H1 (cell line): ENCODE results near the gene COL27A1. TPM values are rescaled to one million over a fixed set of nuclear protein-coding genes. Genes with fewer than 3 reads are reported as not detected.
A peak's percentile ranks its signal among the peaks of the same experiment; 100 is the strongest.

Experiments used
- CTCF ChIA-PET: fragments of 300-600 bp; sonication (Branson Sonifier 250); formaldehyde crosslinking; loops from one replicate; lab custom pipeline; 2021; ENCODE audit not compliant: partially characterized antibody; lab: Charles Lee
- POLR2A ChIA-PET: fragments of 300-600 bp; sonication (Branson Sonifier 250); formaldehyde crosslinking; loops from one replicate; lab custom pipeline; 2021; ENCODE audit warnings: inconsistent platforms; ENCODE audit not compliant: partially characterized antibody; lab: Charles Lee
- DNase-seq, 2 experiments: peaks; one replicate each; pipeline versions ENCODE4 v3.0.0 to v3.0.0-alpha.2; 2010 to 2022; ENCODE audit warnings: low spot score in 2 of 2, low read depth in 1 of 2, mixed read lengths in 1 of 2
- FAIRE-seq: peaks from 2 replicates; lab custom pipeline; 2011; peaks lifted over from hg19 to GRCh38; lab: Jason Lieb, UNC
- H2AFZ ChIP-seq: 2 replicates; pipeline ENCODE4 v1.8.1; 2012; ENCODE audit warnings: low read length, inconsistent platforms
- H2AK5ac ChIP-seq: 2 replicates; pipeline ENCODE4 v1.6.1; 2013; ENCODE audit warnings: low read depth, low read length
- H2BK120ac ChIP-seq: replicated peaks from 2 replicates; pipeline ENCODE3; 2013; ENCODE audit warnings: low read depth, low read length, inconsistent platforms
- H2BK12ac ChIP-seq: 2 replicates; pipeline ENCODE4 v1.6.1; 2013; ENCODE audit warnings: low read depth, low read length
- H2BK15ac ChIP-seq: 2 replicates; pipeline ENCODE4 v1.6.1; 2013; ENCODE audit warnings: low read length
- H2BK20ac ChIP-seq: 2 replicates; pipeline ENCODE4 v1.6.1; 2013; ENCODE audit warnings: low read length
- H2BK5ac ChIP-seq: 2 replicates; pipeline ENCODE4 v1.6.1; 2013; ENCODE audit warnings: low read depth, low read length
- H3K14ac ChIP-seq: 2 replicates; pipeline ENCODE4 v1.6.1; 2013; ENCODE audit warnings: inconsistent platforms; ENCODE audit not compliant: insufficient read length
- H3K18ac ChIP-seq: 2 replicates; pipeline ENCODE4 v1.6.1; 2013; ENCODE audit warnings: low read length; ENCODE audit errors: extremely low read depth
- H3K23ac ChIP-seq: 2 replicates; pipeline ENCODE4 v1.6.1; 2013; ENCODE audit warnings: inconsistent platforms; ENCODE audit not compliant: insufficient read length
- H3K23me2 ChIP-seq: 2 replicates; pipeline ENCODE4 v1.6.1; 2013; ENCODE audit warnings: low read depth, low read length
- H3K27ac ChIP-seq: 2 replicates; pipeline ENCODE4 v1.6.1; 2011; ENCODE audit warnings: low read depth, low read length, inconsistent platforms
- H3K27me3 ChIP-seq, 4 experiments: replicated peaks in 1 of 4; 1 replicate in 1 of 4; 2 replicates in 3 of 4; pipeline versions ENCODE4 v1.6.1 to v1.8.1; 2011 to 2013; ENCODE audit warnings: low read length in 3 of 4, mild to moderate bottlenecking in 3 of 4, inconsistent platforms in 2 of 4, mixed read lengths in 2 of 4, moderate library complexity in 1 of 4; ENCODE audit not compliant: control insufficient read depth in 3 of 4, insufficient read depth in 3 of 4; ENCODE audit errors: extremely low read depth in 1 of 4
- H3K36me3 ChIP-seq, 4 experiments: 2 replicates each; pipeline versions ENCODE4 v1.6.1 to v1.8.1; 2011 to 2013; ENCODE audit warnings: mild to moderate bottlenecking in 4 of 4, low read length in 3 of 4, moderate library complexity in 2 of 4, control low read depth in 1 of 4, inconsistent platforms in 1 of 4; ENCODE audit not compliant: insufficient read depth in 4 of 4, control insufficient read depth in 2 of 4
- H3K4ac ChIP-seq: replicated peaks from 2 replicates; pipeline ENCODE3; 2013; ENCODE audit warnings: low read length, low read depth, mixed read lengths, inconsistent platforms; ENCODE audit not compliant: insufficient read length
- H3K4me1 ChIP-seq, 4 experiments: replicated peaks in 1 of 4; 1 replicate in 1 of 4; 2 replicates in 3 of 4; pipeline versions ENCODE4 v1.6.1 to v1.8.1; 2011 to 2013; ENCODE audit warnings: low read length in 3 of 4, inconsistent platforms in 2 of 4, mixed read lengths in 1 of 4; ENCODE audit not compliant: insufficient read depth in 4 of 4, control insufficient read depth in 3 of 4
- H3K4me2 ChIP-seq, 2 experiments: 2 replicates each; pipeline versions ENCODE4 v1.6.1 to v1.8.1; 2011 to 2013; ENCODE audit warnings: low read depth in 2 of 2, low read length in 2 of 2, control low read depth in 1 of 2, inconsistent platforms in 1 of 2, mild to moderate bottlenecking in 1 of 2; ENCODE audit not compliant: insufficient read depth in 1 of 2
- H3K4me3 ChIP-seq, 4 experiments: fragments of 200-600, 300-600 bp in 1 of 4; sonication (generic), shearing (Covaris generic), sonication (Bioruptor Twin) in 1 of 4; 2 replicates each; pipeline versions ENCODE4 v1.5.1 to v1.8.1; 2011 to 2016; ENCODE audit warnings: low read length in 4 of 4, low read depth in 3 of 4, control low read depth in 2 of 4, inconsistent platforms in 2 of 4, mild to moderate bottlenecking in 2 of 4, mixed read lengths in 1 of 4, moderate library complexity in 1 of 4; ENCODE audit not compliant: insufficient read depth in 2 of 4; ENCODE audit errors: extremely low read depth in 1 of 4
- H3K56ac ChIP-seq: replicated peaks from 2 replicates; pipeline ENCODE3; 2013; ENCODE audit warnings: low read depth, mild to moderate bottlenecking, mixed read lengths, low read length, inconsistent platforms; ENCODE audit not compliant: insufficient read length
- H3K79me1 ChIP-seq: 2 replicates; pipeline ENCODE4 v1.6.1; 2013; ENCODE audit warnings: low read depth, low read length, control low read depth
- H3K79me2 ChIP-seq, 2 experiments: 2 replicates each; pipeline versions ENCODE4 v1.6.1 to v1.8.1; 2012 to 2013; ENCODE audit warnings: low read length in 2 of 2, mild to moderate bottlenecking in 2 of 2, inconsistent platforms in 1 of 2; ENCODE audit not compliant: insufficient read depth in 2 of 2, control insufficient read depth in 1 of 2
- H3K9ac ChIP-seq, 4 experiments: replicated peaks in 1 of 4; 1 replicate in 1 of 4; 2 replicates in 3 of 4; pipeline versions ENCODE4 v1.6.1 to v1.8.1; 2011 to 2013; ENCODE audit warnings: low read depth in 3 of 4, low read length in 3 of 4, control low read depth in 2 of 4, mild to moderate bottlenecking in 2 of 4, moderate library complexity in 2 of 4, inconsistent platforms in 1 of 4; ENCODE audit errors: extremely low read depth in 1 of 4
- H3K9me3 ChIP-seq, 2 experiments: 2 replicates each; pipeline versions ENCODE4 v1.6.1 to v1.8.1; 2012 to 2013; ENCODE audit warnings: mild to moderate bottlenecking in 2 of 2, moderate library complexity in 2 of 2, control low read depth in 1 of 2, inconsistent platforms in 1 of 2, low read depth in 1 of 2, low read length in 1 of 2, mixed read lengths in 1 of 2; ENCODE audit not compliant: insufficient read depth in 2 of 2
- H4K20me1 ChIP-seq, 2 experiments: replicated peaks in 1 of 2; 2 replicates each; pipeline versions ENCODE3 to v1.8.1; 2011 to 2013; ENCODE audit warnings: inconsistent platforms in 2 of 2, low read length in 2 of 2, mild to moderate bottlenecking in 1 of 2; ENCODE audit not compliant: insufficient read depth in 2 of 2, control insufficient read depth in 1 of 2
- H4K5ac ChIP-seq: 2 replicates; pipeline ENCODE4 v1.6.1; 2013; ENCODE audit warnings: low read length, low read depth, mixed read lengths, inconsistent platforms; ENCODE audit not compliant: insufficient read length
- H4K8ac ChIP-seq: 2 replicates; pipeline ENCODE4 v1.8.0; 2013; ENCODE audit warnings: mild to moderate bottlenecking, moderate library complexity, low read length, inconsistent platforms; ENCODE audit not compliant: insufficient read depth; ENCODE audit errors: extremely low read depth
- H4K91ac ChIP-seq: replicated peaks from 2 replicates; pipeline ENCODE3; 2013; ENCODE audit warnings: low read length, mixed read lengths, inconsistent platforms; ENCODE audit not compliant: insufficient read length
- BACH1 ChIP-seq: IDR thresholded peaks from 2 replicates; pipeline ENCODE4 v1.6.1; 2012; ENCODE audit warnings: low read length, improper control_type of control experiment
- EGR1 ChIP-seq: IDR thresholded peaks from 2 replicates; pipeline ENCODE4 v1.6.1; 2011; ENCODE audit warnings: low read depth, low read length, borderline replicate concordance
- NRF1 ChIP-seq: IDR thresholded peaks from 2 replicates; pipeline ENCODE4 v1.6.1; 2011; ENCODE audit warnings: mild to moderate bottlenecking, low read depth, low read length, improper control_type of control experiment
- RFX5 ChIP-seq: IDR thresholded peaks from 2 replicates; pipeline ENCODE4 v1.6.1; 2011; ENCODE audit warnings: low read depth, low read length, improper control_type of control experiment, borderline replicate concordance
- RXRA ChIP-seq: IDR thresholded peaks from 2 replicates; pipeline ENCODE4 v1.6.1; 2011; ENCODE audit warnings: low read depth, mild to moderate bottlenecking, low read length, moderate library complexity; ENCODE audit not compliant: insufficient read depth
- SIRT6 ChIP-seq: IDR thresholded peaks from one replicate; pipeline ENCODE4 v1.7.1; 2012; ENCODE audit warnings: low read length, inconsistent platforms
- SIX5 ChIP-seq: IDR thresholded peaks from 2 replicates; pipeline ENCODE4 v1.6.1; 2011; ENCODE audit warnings: mild to moderate bottlenecking, low read depth, low read length
- SP2 ChIP-seq: IDR thresholded peaks from 2 replicates; pipeline ENCODE4 v1.6.1; 2012; ENCODE audit warnings: mild to moderate bottlenecking, low read length, inconsistent platforms
- ZNF274 ChIP-seq: IDR thresholded peaks from 2 replicates; pipeline ENCODE4 v1.7.0; 2012; ENCODE audit warnings: low read length, borderline replicate concordance; ENCODE audit errors: extremely low read depth
- WGBS, 2 experiments: shearing (Covaris generic) in 1 of 2; methylation state at CpG; one replicate each; pipeline versions ENCODE4 v1.1.6 to v1.1.7; 2013 to 2015; ENCODE audit warnings: low lambda C conversion rate in 2 of 2, mixed read lengths in 2 of 2, inconsistent platforms in 1 of 2, low coverage in 1 of 2, missing lambda C conversion rate in 1 of 2; ENCODE audit not compliant: insufficient replicate concordance in 2 of 2, insufficient coverage in 1 of 2, insufficient read length in 1 of 2; ENCODE audit errors: extremely low coverage in 1 of 2, missing lambda C conversion rate in 1 of 2; 5-methylcytosine and 5-hydroxymethylcytosine counted together
- polyA plus RNA-seq, 7 experiments: library from polyadenylated mRNA; depleted of rRNA in 3 of 7; stranded (reverse) in 5 of 7; unstranded in 2 of 7; fragments of >200 nt in 5 of 7; fragments of 200-250 nt in 2 of 7; gene quantifications; 1 replicate in 5 of 7; 2 replicates in 1 of 7; 4 replicates in 1 of 7; pipeline versions ENCODE4 v1.2.1 to v1.2.3, GENCODE V29; 2011 to 2013; ENCODE audit warnings: missing spikeins in 2 of 7, mixed read lengths in 2 of 7
- total RNA-seq: library from RNA; stranded (reverse); fragmentation: NEBNext Ultra II Directional; extraction: Animal tissue kit (Norgen Biotek cat#: 25700); gene quantifications from 2 replicates; pipeline ENCODE4 v1.2.1, GENCODE V29; 2021

COL27A1 gene
- total and polyA plus RNA-seq, 2 of the 8 experiments (the other 6 are each of a cell fraction or from before 2014, with no cell fraction given): 15.1 to 22.8 TPM

DNA sequence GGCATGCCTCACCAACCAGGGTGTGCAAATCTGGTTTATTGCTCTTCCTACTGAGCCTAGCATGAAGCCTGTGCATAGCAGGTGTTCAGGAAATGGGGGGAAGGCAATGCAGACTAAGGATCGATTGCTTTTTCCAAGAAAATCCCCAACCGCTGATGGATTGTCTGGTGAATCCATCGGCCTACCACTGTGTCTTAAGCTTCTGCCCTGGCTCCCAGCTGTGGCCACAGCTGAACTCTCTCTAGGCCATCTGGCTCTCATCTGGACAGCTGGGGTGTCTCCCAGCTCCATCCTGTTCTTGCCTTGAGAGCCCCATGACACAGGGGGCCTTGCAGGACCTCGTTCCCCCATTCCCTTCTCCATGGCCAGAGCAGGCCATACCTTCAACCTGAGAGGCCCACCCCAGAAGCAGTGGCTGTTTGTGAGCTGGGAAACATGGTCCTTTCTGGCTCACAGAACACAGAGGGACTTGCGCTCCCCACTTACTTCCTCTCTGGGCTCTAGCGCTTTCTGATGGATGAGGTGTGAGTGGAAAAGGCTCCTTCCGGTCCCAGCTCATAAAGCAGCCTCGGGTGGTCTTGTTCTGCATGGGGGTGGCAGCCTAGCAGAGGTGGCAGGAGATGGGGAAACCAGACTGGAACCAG lies 41.8 kb downstream of the COL27A1 start:
- Histone ChIP-seq H2BK120ac (no peak overlapping the region), H3K9ac (no peak overlapping the region), H3K9me3 (no peaks in the 10 kb centered on the region), H3K56ac (no peak overlapping the region), H2BK5ac (no peak overlapping the region), H2BK12ac (no peak overlapping the region), H3K14ac (no peak overlapping the region), H3K4me3 (no peak overlapping the region), H4K8ac (no peak overlapping the region), H3K27ac (no peak overlapping the region), H3K27me3 (peaks cover 0 to 2% (median 0%) of the 10 kb centered on the region in 4 experiments; a peak in 1 of 7 replicates), H3K23ac (no peak overlapping the region), H3K36me3 (no peaks in the 10 kb centered on the region), H4K20me1 (peaks cover 2 to 8% of the 10 kb centered on the region in 2 experiments), H2AFZ (no peak overlapping the region), H3K79me1 (no peaks in the 10 kb centered on the region), H2BK15ac (no peak overlapping the region), H2BK20ac (no peak overlapping the region), H2AK5ac (no peak overlapping the region), H3K23me2 (no peaks in the 10 kb centered on the region), H4K5ac (no peak overlapping the region), H3K18ac (no peak overlapping the region), H3K4me1 (no peaks in the 10 kb centered on the region; a peak in 1 of 7 replicates), H3K4ac (no peak overlapping the region), H4K91ac (peak overlapping the region; percentile 31), H3K4me2 (no peak overlapping the region), H3K79me2 (no peaks in the 10 kb centered on the region)
- DNase-seq: no peak
- 96% methylated on average over 8 of the region's 8 CpGs; no CpG with 5 or more reads in 1 of the 2 experiments for WGBS, 2 experiments
- no peak for TF ChIP-seq SIRT6
- TF ChIP-seq RFX5: no peak
- TF ChIP-seq NRF1: no peak
- no peak for TF ChIP-seq RXRA
- no peak for TF ChIP-seq BACH1
- no peak for TF ChIP-seq ZNF274
- no peak for TF ChIP-seq EGR1
- no peak for TF ChIP-seq SP2
- TF ChIP-seq SIX5: no peak
- ChIA-PET CTCF (interaction anchor here (0.6 to 2.2 kb wide), 16 partner anchors 10 to 122 kb away, joined by 3 to 10 read pairs (median 4); partner anchors contain the start of gene COL27A1), POLR2A (interaction anchor here (1.6 kb wide), 1 partner anchor 10 kb away, joined by 3 read pairs; no protein-coding TSS in a partner anchor)
- FAIRE-seq: no peak
